Ovary (tissue), 9 donors: ENCODE results near the gene CILP2. TPM values are rescaled to one million over a fixed set of nuclear protein-coding genes. Genes with fewer than 3 reads are reported as not detected.

ENCODE experiments used
- DNase-seq, 5 donors: peaks; one replicate each; pipeline ENCODE4 v3.0.0-alpha.2; 2019 to 2020
- H3K27ac ChIP-seq, 2 donors: fragments of 200-600 bp; one replicate each; pipeline versions ENCODE4 v1.5.1 to v1.8.0; 2019 to 2022
- H3K27me3 ChIP-seq: fragments of 200-600 bp; one replicate; pipeline ENCODE4 v1.8.0; 2022
- H3K36me3 ChIP-seq: fragments of 200-600 bp; sonication (generic); one replicate; pipeline ENCODE4 v1.5.1; 2019
- H3K4me1 ChIP-seq: one replicate; pipeline ENCODE4 v1.8.1; 2013; ENCODE audit warnings: mild to moderate bottlenecking, moderate library complexity; ENCODE audit not compliant: insufficient read depth
- H3K4me3 ChIP-seq: fragments of 200-600 bp; sonication (generic); one replicate; pipeline ENCODE4 v1.5.1; 2017
- H3K9me3 ChIP-seq, 2 donors: fragments of 200-600 bp in 1 of 2; sonication (generic) in 1 of 2; one replicate each; pipeline versions ENCODE4 v1.5.1 to v1.8.1; 2013 to 2019; ENCODE audit warnings: mild to moderate bottlenecking in 1 of 2, moderate library complexity in 1 of 2
- CTCF ChIP-seq, 3 donors: fragments of 450-650 bp in 2 of 3; fragments of 200-600 bp in 1 of 3; IDR thresholded peaks; one replicate each; pipeline versions ENCODE4 v1.5.1 to v1.8.0; 2016 to 2022; ENCODE audit warnings: antibody characterized with exemption in 3 of 3, mild to moderate bottlenecking in 1 of 3
- EP300 ChIP-seq: sonication (generic); formaldehyde crosslinking; IDR thresholded peaks from one replicate; pipeline ENCODE4 v1.6.1; 2017; ENCODE audit warnings: antibody characterized with exemption
- POLR2A ChIP-seq: fragments of 450-650 bp; IDR thresholded peaks from one replicate; pipeline ENCODE4 v1.6.1; 2017; ENCODE audit warnings: antibody characterized with exemption, mild to moderate bottlenecking, moderate library complexity
- WGBS, 3 donors: extraction: QIAGEN DNeasy Blood & Tissue Kit in 1 of 3; methylation state at CpG; one replicate each; pipeline versions ENCODE4 v1.1.5 to v1.1.7; 2013 to 2017; 5-methylcytosine and 5-hydroxymethylcytosine counted together
- intact Hi-C, 4 donors: fragments of 100-400 bp; cut with DNase I; formaldehyde crosslinking; loops; one replicate each; pipeline versions ENCODE4 v1.11.0 to v1.15.1; 2022 to 2023
- polyA plus RNA-seq, 2 donors: library from polyadenylated mRNA; stranded (reverse); fragments of 200-250 nt in 1 of 2; fragments of 350-450 nt in 1 of 2; fragmentation: Illumina TruSeq in 1 of 2; extraction: RNeasy Lipid Tissue Mini Kit (QIAGEN cat#74804) in 1 of 2; gene quantifications; one replicate each; pipeline ENCODE4 v1.2.3, GENCODE V29; 2013 to 2014
- total RNA-seq, 7 donors: library from RNA; depleted of rRNA in 2 of 7; stranded (reverse); fragments of >200 nt in 2 of 7; fragmentation: NEBNext Ultra II Directional in 3 of 7; extraction: Animal tissue kit (Norgen Biotek cat#: 25700) in 3 of 7; gene quantifications; one replicate each; pipeline versions ENCODE4 v1.1.0 to v1.2.4, GENCODE V29; 2016 to 2023
- donor health status: DM: no; HTN: no; CAD: no; lungs with moderate emphysema.
- donor health status: DM: no; HTN: no; CAD: no.
- donor health status: Bipolar disorder and iron deficiency.
- donor health status: DM: yes; HTN: yes; CAD: no.
- donor health status: DM: no; HTN: no; CAD: no.
- donor health status: DM: yes; HTN: yes; CAD: no.

Gene CILP2
- total and polyA plus RNA-seq, 9 donors: 0.28 to 9.7 (median 1.0) TPM

DNA sequence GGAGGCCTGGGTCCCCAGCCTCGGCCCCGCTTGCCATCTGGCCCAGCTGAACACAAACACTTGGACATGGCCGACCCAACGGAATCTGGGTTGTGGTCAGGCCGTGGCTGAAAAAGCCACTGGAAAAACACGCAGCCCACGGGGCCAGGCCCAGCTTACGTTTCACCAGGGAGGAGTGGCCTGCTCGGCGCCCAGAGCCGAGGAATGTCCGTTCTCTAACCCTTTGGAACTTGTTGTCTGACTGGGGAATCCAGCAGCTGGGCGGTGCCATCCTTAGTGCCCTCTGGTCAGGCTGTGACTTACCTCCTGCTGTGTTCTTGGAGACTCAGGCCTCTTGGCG is 13.8 kb downstream of the CILP2 start:
- Histone ChIP-seq H3K27me3 (no peaks in the 10 kb centered on the region), H3K36me3 (no peaks in the 10 kb centered on the region), H3K4me3 (no peak overlapping the region), H3K27ac (no peak overlapping the region), H3K9me3 (no peaks in the 10 kb centered on the region), H3K4me1 (no peaks in the 10 kb centered on the region)
- TF ChIP-seq POLR2A (no peak), EP300 (no peak), CTCF (IDR thresholded peaks at IDR 0.05) (no peak)
- intact Hi-C loops: no loop called here
- DNase-seq: no peak
- 52 to 58% (median 53%) methylated on average over 14 of the region's 14 CpGs for WGBS, 3 donors

GRCh38 chr19:19552798-19553197 is 14.7 kb downstream of the CILP2 start:
- Histone ChIP-seq H3K36me3 (no peaks in the 10 kb centered on the region), H3K27ac (no peak overlapping the region), H3K4me1 (no peaks in the 10 kb centered on the region), H3K4me3 (no peak overlapping the region), H3K27me3 (no peaks in the 10 kb centered on the region), H3K9me3 (no peaks in the 10 kb centered on the region)
- no peak for TF ChIP-seq CTCF (IDR thresholded peaks at IDR 0.05)
- TF ChIP-seq POLR2A: no peak
- no peak for TF ChIP-seq EP300
- intact Hi-C loops: no loop called here
- no peak for DNase-seq
- WGBS, 3 donors: 59 to 73% (median 66%) methylated on average over 5 to 6 of the region's 6 CpGs

GRCh38 chr19:19553670-19554069 is 15.6 kb downstream of the CILP2 start:
- no peak overlapping the region for H3K4me3 ChIP-seq
- H3K4me1 ChIP-seq: no peaks in the 10 kb centered on the region
- intact Hi-C loops: no loop called here
- H3K27me3 ChIP-seq: no peaks in the 10 kb centered on the region
- no peak for TF ChIP-seq EP300
- no peak for TF ChIP-seq POLR2A
- no peak for TF ChIP-seq CTCF (IDR thresholded peaks at IDR 0.05)
- WGBS, 3 donors: 83 to 91% (median 89%) methylated on average over 10 of the region's 10 CpGs
- H3K27ac ChIP-seq: no peak overlapping the region
- no peak for DNase-seq
- no peaks in the 10 kb centered on the region for H3K36me3 ChIP-seq
- no peaks in the 10 kb centered on the region for H3K9me3 ChIP-seq

GRCh38 chr19:19554074-19555023 is 16.3 kb downstream of the CILP2 start:
- Histone ChIP-seq H3K4me3 (no peak overlapping the region), H3K27me3 (no peaks in the 10 kb centered on the region), H3K4me1 (no peaks in the 10 kb centered on the region), H3K27ac (no peak overlapping the region), H3K9me3 (no peaks in the 10 kb centered on the region), H3K36me3 (no peaks in the 10 kb centered on the region)
- DNase-seq: no peak
- intact Hi-C loops: no loop called here
- 66% methylated on average over 34 of the region's 34 CpGs for WGBS, 3 donors
- no peak for TF ChIP-seq POLR2A
- TF ChIP-seq CTCF (IDR thresholded peaks at IDR 0.05): peak in 2 of 3 donors; percentile 15 to 26
